Measurements from ENCODE around the gene FOXD2.

DNA sequence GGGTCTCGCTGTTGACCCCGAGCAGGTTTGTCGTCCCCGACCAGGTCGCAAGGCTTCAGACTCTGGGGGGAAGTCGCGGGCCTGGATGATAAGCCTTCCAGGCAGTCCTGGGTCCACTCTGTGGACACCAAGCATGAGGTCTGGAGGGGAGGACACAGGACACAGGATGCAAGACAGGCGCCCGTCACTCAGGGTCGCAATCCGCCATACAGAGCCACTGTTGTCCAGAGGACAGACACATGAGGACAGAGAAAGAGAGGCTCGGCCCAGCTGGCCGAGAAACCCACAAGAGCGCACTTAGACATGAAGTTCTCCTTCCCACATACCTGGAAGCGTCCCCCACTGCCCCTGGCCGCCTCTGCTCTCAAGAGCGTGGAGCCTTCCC, 4.8 kb upstream of the FOXD2 start:
- TF ChIP-seq, protein P1, sequence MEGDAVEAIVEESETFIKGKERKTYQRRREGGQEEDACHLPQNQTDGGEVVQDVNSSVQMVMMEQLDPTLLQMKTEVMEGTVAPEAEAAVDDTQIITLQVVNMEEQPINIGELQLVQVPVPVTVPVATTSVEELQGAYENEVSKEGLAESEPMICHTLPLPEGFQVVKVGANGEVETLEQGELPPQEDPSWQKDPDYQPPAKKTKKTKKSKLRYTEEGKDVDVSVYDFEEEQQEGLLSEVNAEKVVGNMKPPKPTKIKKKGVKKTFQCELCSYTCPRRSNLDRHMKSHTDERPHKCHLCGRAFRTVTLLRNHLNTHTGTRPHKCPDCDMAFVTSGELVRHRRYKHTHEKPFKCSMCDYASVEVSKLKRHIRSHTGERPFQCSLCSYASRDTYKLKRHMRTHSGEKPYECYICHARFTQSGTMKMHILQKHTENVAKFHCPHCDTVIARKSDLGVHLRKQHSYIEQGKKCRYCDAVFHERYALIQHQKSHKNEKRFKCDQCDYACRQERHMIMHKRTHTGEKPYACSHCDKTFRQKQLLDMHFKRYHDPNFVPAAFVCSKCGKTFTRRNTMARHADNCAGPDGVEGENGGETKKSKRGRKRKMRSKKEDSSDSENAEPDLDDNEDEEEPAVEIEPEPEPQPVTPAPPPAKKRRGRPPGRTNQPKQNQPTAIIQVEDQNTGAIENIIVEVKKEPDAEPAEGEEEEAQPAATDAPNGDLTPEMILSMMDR (IDR thresholded peaks at IDR 0.05; ENCODE audit: low read depth, low read length) = no peak
- TF ChIP-seq MAX (IDR thresholded peaks at IDR 0.05; ENCODE audit: low read depth, low read length) (no peak), POLR2A (IDR thresholded peaks at IDR 0.05; ENCODE audit: extremely low read depth, insufficient read length) (no peak), MYC (IDR thresholded peaks at IDR 0.05; ENCODE audit: low read depth, low read length) (no peak)

All from NB4 (cell line).